GM19193 (cell line): Measurements from ENCODE around the gene PTTG1IP.

Experiments
- POLR2A ChIP-seq: IDR thresholded peaks from 4 replicates; pipeline ENCODE4 v1.6.1; 2011; ENCODE audit not compliant: insufficient read depth, insufficient read length; ENCODE audit errors: extremely low read depth

The PTTG1IP gene

DNA sequence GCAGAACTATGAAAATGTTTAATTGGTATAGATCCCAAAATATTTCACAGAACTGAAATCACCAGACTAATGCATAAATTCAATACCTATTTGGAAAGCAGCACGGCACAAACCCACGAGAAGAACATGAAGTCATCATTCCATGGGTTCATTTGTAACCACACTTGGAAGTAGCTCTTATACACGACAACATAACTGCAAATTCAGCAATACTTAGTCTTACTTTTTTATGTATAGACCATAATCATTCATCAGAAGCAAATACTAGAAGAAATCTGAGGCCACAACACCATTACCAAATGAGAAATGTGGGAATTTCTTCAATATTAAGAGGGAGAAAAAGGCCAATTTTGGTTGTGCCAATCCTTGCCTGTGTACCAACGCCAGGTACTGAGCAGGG is 67.6 kb downstream of the PTTG1IP start:
- TF ChIP-seq POLR2A, result no peak

DNA sequence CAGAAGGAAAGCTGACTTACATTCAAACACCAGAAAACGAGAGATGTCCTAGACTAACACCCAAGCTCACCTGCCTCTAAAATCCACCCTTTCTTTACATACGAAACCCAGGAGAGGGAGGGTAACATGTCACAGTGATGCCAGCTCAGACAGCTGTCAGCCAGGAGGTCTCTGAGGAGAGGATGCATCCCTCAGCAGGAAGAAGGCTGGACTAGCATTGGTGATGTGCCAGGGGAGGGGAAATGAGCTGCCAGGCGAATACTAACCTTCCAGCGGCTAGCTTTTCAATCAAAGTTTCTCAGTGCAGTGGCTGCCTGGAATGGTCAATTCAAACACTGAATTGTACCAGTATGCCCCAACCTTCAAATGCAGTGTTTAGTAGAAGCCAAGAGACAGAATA is 68.3 kb downstream of the PTTG1IP start:
- no peak for TF ChIP-seq POLR2A

DNA sequence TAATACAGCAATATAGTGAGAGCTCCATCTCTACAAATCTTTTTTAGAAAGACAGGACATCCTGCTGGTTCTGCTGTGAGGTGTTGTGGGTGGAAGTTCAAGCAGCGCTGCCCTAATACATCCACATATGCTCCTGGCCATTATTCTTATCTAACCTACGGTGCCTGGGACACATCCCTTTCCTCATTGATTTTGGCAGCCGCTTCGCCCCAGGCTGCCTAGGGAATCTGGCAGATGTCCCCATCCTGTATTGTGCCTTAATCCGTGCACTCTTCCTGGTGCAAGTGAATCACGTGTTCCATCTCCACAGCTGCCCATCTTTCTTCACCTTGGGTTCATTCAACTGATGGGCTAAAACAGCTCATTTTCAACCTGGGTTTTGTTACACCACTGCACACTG is 68.7 kb downstream of the PTTG1IP start:
- no peak for TF ChIP-seq POLR2A

DNA sequence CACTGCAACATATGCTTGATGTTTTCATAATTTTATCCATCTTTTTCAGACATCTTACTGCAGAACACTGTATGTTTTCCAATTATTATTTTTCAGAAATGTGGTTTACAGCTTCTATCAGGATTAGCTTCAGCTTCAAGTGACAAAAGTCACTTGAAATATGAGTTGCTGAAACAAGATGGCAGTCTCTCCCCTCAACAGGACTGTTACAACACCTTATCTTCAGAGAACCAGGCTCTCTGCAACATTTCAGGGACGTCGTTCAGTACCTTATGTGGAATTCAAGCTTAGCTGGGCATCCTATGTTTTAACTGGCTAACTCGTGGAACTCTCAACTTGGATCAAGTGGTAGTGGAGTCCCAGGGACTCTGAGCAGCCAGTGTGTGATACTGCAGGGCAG is 69.8 kb downstream of the PTTG1IP start:
- no peak for TF ChIP-seq POLR2A

DNA sequence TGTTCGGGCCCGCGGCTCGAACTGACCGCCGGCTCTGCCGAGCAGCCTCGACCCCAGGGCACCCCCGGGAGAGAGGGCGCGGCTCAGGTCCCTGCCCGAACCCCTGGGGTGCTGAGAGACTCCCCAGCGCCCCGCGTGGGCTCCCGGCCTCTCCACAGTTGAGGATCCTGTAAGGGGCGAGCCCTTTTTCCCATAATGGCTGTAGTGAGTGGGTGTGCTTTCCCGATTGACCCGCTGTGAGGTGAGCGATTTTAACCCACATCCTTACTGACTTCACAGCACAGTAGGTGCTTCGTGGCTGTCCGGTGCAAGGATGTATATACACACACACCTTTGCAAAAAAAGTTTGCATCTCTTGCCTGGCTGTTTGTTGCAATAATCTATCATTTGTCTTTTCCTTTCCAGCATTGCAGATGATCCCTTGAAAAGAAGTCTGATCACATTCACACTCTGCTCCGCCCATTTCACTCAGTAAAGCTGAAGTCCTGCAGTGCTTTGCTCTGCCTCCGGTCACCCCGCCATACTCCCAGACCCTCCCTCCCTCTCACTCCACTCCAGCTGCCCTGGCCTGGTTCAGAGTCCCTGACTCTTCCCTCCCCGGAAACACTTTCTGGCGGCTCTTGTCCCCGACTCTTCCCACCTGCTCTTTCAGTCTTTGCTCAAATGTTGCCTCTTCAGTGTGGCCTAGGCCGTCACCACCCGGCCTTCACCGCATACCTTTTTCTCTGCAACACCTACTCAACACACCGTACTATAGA is 70.9 kb downstream of the PTTG1IP start:
- no peak for TF ChIP-seq POLR2A

DNA sequence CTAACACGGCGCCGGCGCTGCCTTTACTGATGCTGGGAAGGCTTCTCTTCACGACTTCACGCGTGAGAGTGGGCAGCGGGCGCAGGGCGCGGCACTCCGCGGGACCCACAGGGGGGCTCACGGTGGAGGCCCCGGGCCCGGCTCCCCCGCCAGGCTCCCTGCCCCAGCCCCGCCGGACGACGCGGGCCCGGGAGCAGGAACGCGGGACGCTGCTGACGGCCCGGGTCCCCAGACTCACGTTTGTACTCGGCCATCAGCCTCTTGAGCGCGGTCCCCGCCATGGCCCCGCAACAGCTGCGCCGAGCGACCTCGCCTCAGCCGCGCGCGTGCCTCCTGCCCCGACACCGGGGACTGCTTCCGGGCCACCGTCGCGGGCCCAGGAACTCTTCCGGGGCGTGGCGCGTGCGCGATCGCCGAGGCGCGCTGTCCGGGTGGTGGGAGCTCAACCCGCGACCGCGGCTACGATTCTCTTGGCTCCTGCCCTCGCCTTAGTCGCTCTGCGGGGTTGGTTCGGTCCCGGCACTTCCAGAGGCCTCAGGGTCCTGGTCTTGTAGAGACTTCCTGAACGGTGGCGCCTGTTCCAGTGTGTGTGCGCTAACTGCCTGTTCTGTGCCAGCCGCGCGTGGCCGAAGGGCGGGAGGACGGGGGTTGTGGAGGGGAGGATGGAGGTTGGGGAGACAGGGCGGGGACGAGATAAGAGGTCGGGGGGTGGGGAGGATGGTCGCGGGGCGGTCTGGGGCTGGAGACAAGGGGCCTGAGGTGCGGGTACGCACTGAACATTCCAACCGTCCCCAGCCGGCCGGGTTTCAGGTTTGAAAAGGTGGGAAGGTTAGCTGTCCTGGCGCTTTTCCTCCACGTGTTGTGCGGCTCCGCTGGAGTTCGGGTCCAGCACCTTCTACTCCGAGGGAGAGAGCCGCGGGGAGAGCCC is 71.8 kb downstream of the PTTG1IP start, which contains the start of gene UBE2G2:
Gene UBE2G2, minus strand, starts transcription at position 353 of the 928 bp plus-strand sequence. Its CDS starts 72 bp downstream, at position 281.
- TF ChIP-seq POLR2A, result peak; percentile 92

DNA sequence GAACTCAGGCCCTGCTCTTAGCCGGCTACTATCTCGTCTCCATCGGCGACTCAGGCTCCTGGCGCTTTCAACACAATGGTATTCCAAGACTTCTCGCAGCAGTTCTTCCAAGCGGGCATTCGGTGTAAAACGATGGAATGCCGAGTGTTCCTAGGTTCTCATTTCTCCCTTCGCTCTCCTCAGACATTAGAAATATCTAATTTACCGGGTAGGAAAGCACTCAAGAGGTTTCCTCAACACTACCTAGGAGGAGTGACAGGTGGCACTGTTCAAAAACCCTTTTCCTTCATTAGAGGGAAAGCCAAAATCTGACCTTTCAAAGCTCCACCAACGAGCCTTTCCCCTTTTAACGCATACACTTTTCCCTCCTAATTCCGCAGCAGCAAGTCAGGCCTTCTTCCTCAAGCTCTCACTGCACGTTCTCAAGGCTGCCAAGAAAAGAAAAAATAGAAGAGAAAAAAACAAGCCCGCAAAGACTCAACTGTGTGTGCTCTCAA is 72.5 kb downstream of the PTTG1IP start:
- TF ChIP-seq POLR2A, result no peak

DNA sequence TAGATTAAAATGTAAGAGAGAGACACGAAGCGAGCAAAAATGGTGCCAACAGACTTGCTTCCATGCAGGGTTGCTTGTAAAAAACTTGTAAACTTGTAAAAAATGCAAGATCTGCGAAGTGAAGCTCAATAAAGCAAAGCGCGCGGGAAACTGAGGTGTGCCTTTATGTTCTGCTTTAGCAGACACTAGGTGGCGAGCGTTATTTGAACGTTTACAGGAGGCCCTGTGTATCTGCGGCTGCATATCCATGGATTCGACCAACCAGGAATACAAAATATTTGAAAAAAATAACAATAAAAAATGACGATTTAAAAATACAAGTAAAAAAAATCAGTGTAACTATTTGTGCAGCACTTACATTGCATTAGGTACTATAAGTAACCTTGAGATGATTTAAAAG is 73.4 kb downstream of the PTTG1IP start:
- TF ChIP-seq POLR2A, result no peak

DNA sequence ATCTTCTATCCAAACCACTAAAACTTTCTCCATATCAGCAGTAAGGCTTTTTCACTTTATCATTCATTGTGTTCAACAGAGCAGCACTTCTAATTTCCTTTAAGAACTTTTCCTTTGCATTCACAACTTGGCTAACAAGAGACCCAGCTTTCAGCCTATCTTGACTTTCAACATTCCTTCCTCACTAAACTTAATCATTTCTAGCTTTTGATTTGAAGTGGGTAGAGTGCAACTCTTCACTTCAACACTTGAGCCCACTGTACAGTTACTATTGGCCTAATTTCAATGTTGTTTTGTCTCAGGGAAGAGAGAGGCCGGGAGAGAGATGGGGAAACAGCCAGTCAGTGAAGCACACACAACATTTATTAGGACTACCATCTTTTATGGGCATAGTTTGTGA is 73.8 kb downstream of the PTTG1IP start:
- TF ChIP-seq POLR2A, result no peak
